Measurements from ENCODE around the gene SUZ12.
"Not testable (repeated sequence)": the region's sequence is repeated elsewhere in the genome, so short reads cannot be mapped to it uniquely, and the experiment has no call there.

SUZ12 gene

GRCh38 chr17:32033812-32034211, 97.0 kb downstream of the SUZ12 start:
- not testable (repeated sequence) for H3K4me3 ChIP-seq (ENCODE audit: low read depth, low read length)

DNA sequence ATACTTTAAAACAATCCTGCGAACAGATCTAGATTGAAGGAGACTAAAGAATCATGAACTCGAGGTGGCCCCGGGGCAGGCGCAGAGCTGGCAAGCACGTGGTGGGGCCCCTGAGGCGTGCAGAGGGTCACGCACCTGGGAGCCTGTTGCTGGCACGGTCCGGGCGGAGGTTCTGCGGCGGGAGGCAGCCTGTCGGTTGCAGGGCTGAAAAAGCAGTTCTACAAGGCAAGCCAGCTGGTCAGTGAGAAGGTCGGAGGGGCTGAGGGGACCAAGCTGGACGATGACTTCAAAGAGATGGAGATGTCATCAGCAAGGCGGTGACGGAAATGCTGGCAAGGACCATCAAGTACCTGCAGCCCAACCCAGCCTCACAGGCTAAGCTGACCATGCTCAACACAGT, 103.4 kb downstream of the SUZ12 start:
- H3K4me3 ChIP-seq (ENCODE audit: low read depth, low read length), result not testable (repeated sequence)

- not testable (repeated sequence) for H3K4me3 ChIP-seq (ENCODE audit: low read depth, low read length)
Observed at GRCh38 chr17:32041306-32041875, 104.6 kb downstream of the SUZ12 start.

GRCh38 chr17:32042266-32042665, 105.5 kb downstream of the SUZ12 start:
- not testable (repeated sequence) for H3K4me3 ChIP-seq (ENCODE audit: low read depth, low read length)

DNA sequence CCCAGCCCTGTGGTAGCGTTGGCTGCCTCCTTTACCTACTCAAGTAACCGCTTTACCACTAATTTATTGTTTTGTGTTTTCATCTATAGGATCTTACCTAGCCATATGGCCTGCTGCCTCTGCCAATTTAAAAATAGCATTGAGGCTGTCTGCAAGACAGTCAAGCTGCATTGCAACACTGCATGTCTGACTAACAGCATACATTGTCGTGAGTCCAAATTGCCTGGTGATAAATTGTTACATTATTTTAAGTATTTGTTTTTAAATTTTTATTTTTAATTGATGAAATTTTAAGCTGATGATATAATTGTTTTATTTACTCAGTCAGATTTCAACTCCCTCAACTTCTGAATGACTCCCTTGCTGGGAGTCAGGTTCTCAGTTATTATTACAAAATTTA, 108.8 kb downstream of the SUZ12 start:
- not testable (repeated sequence) for H3K4me3 ChIP-seq (ENCODE audit: low read depth, low read length)

GRCh38 chr17:32047663-32048062, 110.9 kb downstream of the SUZ12 start:
- not testable (repeated sequence) for H3K4me3 ChIP-seq (ENCODE audit: low read depth, low read length)

All from iPS-11a (cell line).